ENCODE measurements around the gene BDH1. TPM values are rescaled to one million over a fixed set of nuclear protein-coding genes. Genes with fewer than 3 reads are reported as not detected.
"Not testable (repeated sequence)": the region's sequence is repeated elsewhere in the genome, so short reads cannot be mapped to it uniquely, and the experiment has no call there.

The BDH1 gene
- total RNA-seq, 1 donor from 2014 or later: 40.9 TPM

GRCh38 chr3:197567904-197568681 lies 12.3 kb upstream of the BDH1 start:
- TF ChIP-seq, protein P1, sequence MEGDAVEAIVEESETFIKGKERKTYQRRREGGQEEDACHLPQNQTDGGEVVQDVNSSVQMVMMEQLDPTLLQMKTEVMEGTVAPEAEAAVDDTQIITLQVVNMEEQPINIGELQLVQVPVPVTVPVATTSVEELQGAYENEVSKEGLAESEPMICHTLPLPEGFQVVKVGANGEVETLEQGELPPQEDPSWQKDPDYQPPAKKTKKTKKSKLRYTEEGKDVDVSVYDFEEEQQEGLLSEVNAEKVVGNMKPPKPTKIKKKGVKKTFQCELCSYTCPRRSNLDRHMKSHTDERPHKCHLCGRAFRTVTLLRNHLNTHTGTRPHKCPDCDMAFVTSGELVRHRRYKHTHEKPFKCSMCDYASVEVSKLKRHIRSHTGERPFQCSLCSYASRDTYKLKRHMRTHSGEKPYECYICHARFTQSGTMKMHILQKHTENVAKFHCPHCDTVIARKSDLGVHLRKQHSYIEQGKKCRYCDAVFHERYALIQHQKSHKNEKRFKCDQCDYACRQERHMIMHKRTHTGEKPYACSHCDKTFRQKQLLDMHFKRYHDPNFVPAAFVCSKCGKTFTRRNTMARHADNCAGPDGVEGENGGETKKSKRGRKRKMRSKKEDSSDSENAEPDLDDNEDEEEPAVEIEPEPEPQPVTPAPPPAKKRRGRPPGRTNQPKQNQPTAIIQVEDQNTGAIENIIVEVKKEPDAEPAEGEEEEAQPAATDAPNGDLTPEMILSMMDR (IDR thresholded peaks at IDR 0.05): no peak
- Mint-ChIP-seq H3K4me3 (no peak overlapping the region), H3K4me1 (no peaks in the 10 kb centered on the region), H3K9me3 (peaks cover 10% of the 10 kb centered on the region), H3K27ac (no peak overlapping the region), H3K27me3 (peaks cover 10% of the 10 kb centered on the region), H3K36me3 (ENCODE audit: low read depth) (no peaks in the 10 kb centered on the region)
- intact Hi-C loops (cut with micrococcal nuclease): no loop called here
- ChIA-PET CTCF (no interaction called here), POLR2A (no interaction called here)
- ATAC-seq (ENCODE audit: low read depth) (no peak), DNase-seq (no peak)

GRCh38 chr3:197566155-197566554 lies 10.4 kb upstream of the BDH1 start:
- H3K36me3 Mint-ChIP-seq (ENCODE audit: low read depth); H3K27me3 Mint-ChIP-seq: not testable (repeated sequence)

DNA sequence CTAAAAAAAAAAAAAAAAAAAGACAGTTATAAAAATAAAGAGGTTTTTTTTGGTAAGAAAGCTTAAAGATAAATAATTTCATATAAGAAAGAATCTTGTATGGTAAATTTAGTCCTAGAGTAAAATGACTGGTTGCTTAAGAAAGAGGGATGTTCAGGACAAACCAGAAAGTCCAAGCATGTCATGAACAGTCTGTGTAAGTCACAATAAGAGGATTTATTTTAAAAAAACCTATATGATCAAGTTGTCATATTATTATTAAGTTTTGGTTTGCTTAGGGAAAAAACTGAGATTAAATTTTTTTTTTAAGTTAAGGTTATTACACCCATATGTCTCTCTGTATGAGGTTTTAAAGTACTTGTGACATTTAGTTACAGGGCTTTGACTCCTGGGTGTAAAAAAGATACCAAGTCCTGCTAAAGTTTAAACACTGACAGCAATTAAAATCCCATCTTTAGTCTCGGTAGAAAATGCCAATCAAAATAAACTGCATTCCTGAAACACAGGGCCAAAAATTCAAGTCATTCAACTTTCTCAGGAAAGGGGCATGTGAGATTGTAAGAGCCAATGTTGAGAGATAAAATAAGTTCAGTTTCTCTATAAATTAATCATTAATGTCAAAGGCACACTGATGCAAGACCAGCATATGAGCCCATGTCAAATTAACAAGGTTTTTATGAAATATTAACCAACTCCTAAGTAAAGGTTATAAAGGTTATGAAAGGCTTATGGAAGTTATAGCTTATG lies 8.5 kb upstream of the BDH1 start:
- ATAC-seq (ENCODE audit: low read depth) (no peak), DNase-seq (no peak)
- Mint-ChIP-seq H3K27ac (no peak overlapping the region), H3K4me3 (no peak overlapping the region), H3K36me3 (ENCODE audit: low read depth) (no peaks in the 10 kb centered on the region), H3K27me3 (peaks cover 10% of the 10 kb centered on the region), H3K9me3 (peaks cover 2% of the 10 kb centered on the region), H3K4me1 (peaks cover 12% of the 10 kb centered on the region)
- TF ChIP-seq, protein P1 (IDR thresholded peaks at IDR 0.05): no peak
- ChIA-PET POLR2A (interaction anchor here (0.6 kb wide), 1 partner anchor 22 kb away, joined by 5 read pairs; no protein-coding TSS in a partner anchor), CTCF (no interaction called here)
- intact Hi-C loops (cut with micrococcal nuclease): no loop called here

More at GRCh38 chr3:197566155-197566554, 10.4 kb upstream of the BDH1 start:
- CTCF ChIA-PET; POLR2A ChIA-PET; ATAC-seq (ENCODE audit: low read depth); DNase-seq; H3K4me3 Mint-ChIP-seq; H3K27ac Mint-ChIP-seq; H3K9me3 Mint-ChIP-seq; intact Hi-C loops (cut with micrococcal nuclease): not testable (repeated sequence)
- peaks cover 12% of the 10 kb centered on the region for H3K4me1 Mint-ChIP-seq

GRCh38 chr3:197562398-197563251 lies 6.9 kb upstream of the BDH1 start:
- H3K27me3 Mint-ChIP-seq: peaks cover 9% of the 10 kb centered on the region

GRCh38 chr3:197561926-197562325 lies 6.2 kb upstream of the BDH1 start:
- peaks cover 2% of the 10 kb centered on the region for H3K9me3 Mint-ChIP-seq
- peaks cover 12% of the 10 kb centered on the region for H3K4me1 Mint-ChIP-seq
- no peak for ATAC-seq (ENCODE audit: low read depth)
- intact Hi-C loops (cut with micrococcal nuclease): no loop called here
- H3K27ac Mint-ChIP-seq: no peak overlapping the region
- TF ChIP-seq, protein P1 (IDR thresholded peaks at IDR 0.05): no peak
- H3K27me3 Mint-ChIP-seq: peaks cover 5% of the 10 kb centered on the region
- no peak overlapping the region for H3K4me3 Mint-ChIP-seq
- ChIA-PET POLR2A (interaction anchor here (0.6 kb wide), 1 partner anchor 336 kb away, joined by 5 read pairs; no protein-coding TSS in a partner anchor), CTCF (no interaction called here)
- no peak for DNase-seq
- no peaks in the 10 kb centered on the region for H3K36me3 Mint-ChIP-seq (ENCODE audit: low read depth)

More at GRCh38 chr3:197562398-197563251, 6.9 kb upstream of the BDH1 start:
- CTCF ChIA-PET: no interaction called here
- ATAC-seq (ENCODE audit: low read depth) (peak; percentile 57), DNase-seq (no peak)
- TF ChIP-seq, protein P1 (IDR thresholded peaks at IDR 0.05): no peak
- intact Hi-C loops (cut with micrococcal nuclease): no loop called here
- peaks cover 2% of the 10 kb centered on the region for H3K9me3 Mint-ChIP-seq
- peaks cover 12% of the 10 kb centered on the region for H3K4me1 Mint-ChIP-seq
- POLR2A ChIA-PET: interaction anchor here (0.6 kb wide), 1 partner anchor 335 kb away, joined by 5 read pairs; no protein-coding TSS in a partner anchor
- no peak overlapping the region for H3K27ac Mint-ChIP-seq
- no peak overlapping the region for H3K4me3 Mint-ChIP-seq
- no peaks in the 10 kb centered on the region for H3K36me3 Mint-ChIP-seq (ENCODE audit: low read depth)

All from activated B cell treated with CpG ODN at 0.5 μM for 24 hours (primary cell).